Right forelimb (tissue), 1 donor: Measurements from ENCODE around the gene DSCAML1.

Experiments used
- DNase-seq: peaks from one replicate; pipeline ENCODE4 v3.0.0-alpha.2; 2018

The DSCAML1 gene

DNA sequence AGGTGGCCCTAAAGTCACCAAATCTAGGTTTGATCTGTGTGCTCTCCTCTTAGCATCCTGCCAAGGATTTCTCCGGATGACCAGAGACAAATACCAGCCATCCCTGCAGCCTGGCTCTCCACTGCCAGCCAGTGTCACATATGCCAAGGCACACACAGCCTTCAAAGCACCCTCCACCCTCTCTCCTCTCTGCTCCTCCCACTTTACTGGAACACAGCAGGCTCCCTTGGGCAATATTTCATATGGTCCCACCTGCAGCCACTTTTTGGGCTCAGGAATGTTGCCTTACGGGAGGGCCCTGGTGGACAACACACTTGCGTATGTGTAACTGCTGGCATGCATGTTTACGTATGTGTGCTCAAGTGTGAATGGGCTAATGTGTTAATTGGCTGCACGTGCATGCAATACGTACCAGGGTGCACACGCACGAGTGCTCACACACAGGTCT lies 285.5 kb downstream of the DSCAML1 start:
- no peak for DNase-seq

DNA sequence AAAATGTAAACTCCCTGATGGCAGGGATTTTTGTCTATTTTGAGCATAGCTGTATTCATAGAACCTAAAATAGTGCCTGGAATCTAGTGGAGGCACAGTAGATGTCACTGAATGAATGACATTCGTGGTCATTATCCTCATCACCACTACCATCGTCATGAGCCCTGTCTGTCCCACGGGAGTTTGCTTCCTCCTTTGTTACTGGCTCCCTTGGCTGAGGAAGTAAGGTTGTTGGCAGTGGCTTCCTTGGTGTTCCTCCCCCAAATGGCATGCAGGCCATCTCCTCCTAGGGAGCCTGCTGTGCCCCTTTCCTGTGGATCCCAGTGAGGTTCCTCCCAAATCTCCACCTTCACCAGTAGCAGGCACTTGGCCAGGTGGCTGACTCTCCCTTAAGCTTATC lies 286.4 kb downstream of the DSCAML1 start:
- no peak for DNase-seq

DNA sequence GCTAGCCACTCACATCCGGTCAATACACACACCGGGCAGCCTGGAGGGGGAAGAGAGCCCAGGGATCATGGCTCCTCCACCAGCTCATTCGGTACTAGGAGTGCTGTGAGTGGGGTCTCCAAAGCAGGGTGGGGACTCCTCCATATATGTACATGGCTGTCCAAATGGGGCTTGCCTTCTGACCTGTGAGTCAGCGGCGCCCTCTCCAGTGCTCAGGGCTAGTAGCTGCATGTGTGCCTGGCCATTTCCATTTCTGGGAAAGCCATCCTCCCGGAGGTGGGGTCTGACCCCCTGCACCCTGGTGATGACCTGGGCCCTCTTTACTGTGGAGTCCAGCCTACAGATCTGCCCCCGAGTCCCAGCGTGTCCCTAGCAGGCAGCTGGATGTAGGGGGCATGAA lies 287.5 kb downstream of the DSCAML1 start:
- no peak for DNase-seq

DNA sequence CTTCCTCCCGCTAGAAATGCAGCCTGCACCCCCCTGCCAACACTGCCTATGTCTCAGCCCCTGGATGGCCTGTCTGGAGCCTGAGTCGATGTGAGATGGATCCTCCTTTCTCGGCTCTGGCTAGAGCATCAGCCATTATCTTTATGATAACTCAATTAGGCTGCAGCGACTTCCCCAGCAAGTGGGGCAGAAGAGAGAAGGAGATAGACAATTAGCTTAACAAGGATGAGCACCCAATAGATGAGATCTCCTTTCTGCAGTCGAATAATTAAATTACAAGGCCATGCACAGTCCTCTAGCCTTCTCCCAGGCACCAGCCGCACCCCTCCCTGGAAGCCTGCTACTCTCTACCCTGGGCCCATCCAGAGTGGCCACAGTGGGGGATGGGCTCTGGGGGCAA lies 290.0 kb downstream of the DSCAML1 start:
- no peak for DNase-seq

DNA sequence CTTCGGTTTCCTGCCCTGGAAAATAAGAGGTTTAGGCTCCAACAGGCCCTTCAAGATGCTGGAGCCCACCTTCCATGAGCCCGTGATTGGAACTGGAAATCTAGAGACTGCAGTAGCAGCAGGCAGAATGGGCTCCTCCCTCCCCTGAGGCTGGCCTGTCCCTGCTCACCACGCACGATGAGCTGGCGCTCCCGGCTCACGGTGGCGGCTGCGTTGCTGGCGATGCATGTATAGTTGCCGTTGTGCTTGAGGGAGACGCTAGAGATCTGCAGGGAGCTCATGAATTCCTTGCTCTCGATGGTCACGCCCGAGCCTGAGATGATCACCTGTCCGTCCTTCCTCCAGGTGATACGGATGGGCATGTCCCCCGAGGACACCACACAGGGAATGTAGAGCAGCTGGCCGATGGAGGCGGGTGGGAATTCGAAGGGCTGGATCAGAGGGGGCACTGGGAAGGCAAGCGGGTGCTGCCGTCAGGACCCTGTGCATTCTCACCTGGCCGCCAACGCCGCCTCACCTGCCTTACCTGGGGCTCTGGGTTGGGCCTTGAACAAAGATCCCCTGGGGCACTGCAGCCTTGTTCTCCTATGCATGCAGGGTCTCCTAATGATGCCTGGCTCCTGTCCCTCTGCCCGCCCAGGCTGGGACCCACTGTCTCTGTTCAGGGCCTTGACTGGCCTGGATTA lies 291.6 kb downstream of the DSCAML1 start:
- DNase-seq: no peak

DNA sequence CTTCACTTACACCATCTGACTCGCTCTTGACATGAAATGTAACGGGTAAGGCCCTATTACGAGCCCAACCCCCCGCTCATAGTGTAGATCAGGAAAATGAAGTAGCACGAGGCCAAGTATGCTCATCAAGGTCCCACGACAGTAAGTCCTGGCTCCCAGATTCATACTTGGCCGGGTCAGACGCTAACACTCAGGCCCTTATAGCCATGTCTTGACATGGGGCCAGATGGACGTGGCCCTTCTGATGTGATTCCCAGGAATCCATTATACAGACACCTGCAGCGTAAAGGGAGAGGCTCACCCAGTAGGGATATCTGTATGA lies 294.3 kb downstream of the DSCAML1 start:
- no peak for DNase-seq

DNA sequence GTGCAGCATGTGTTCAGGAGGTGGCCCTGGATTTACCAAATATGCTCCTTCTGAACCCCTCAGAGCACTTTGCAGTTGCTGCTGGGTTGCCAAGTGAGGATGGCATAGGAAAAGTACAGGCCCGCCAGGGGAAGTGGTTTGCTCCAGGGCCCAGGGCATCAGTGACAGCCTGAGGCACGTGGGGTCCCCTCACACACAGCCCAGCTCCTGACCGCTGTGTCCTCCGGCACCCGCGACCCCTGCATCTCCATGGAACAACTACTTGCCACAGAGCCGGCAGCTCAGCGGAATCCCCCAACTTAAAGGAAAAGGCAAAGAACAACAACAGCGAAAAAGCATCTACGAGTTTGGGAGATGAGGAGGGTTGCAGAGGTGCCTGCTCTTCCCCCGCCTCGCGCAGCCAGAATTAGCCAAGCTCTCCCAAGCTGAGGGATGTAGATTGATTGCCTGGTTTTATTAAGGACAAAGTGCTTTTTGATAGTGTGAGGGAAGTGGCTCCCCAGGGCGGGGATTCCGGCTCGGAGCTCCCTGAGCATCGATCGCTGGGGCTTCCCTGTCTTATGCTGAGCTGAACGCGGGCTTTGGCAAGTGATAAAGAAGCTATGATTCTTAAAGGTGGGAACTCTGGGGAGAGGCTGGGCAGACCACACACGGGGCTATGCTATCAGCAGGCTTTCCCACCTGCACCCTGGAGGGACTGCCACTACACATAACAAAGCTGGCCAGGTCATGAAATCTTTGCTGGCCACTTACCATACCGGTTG lies 294.8 kb downstream of the DSCAML1 start:
- DNase-seq: no peak

DNA sequence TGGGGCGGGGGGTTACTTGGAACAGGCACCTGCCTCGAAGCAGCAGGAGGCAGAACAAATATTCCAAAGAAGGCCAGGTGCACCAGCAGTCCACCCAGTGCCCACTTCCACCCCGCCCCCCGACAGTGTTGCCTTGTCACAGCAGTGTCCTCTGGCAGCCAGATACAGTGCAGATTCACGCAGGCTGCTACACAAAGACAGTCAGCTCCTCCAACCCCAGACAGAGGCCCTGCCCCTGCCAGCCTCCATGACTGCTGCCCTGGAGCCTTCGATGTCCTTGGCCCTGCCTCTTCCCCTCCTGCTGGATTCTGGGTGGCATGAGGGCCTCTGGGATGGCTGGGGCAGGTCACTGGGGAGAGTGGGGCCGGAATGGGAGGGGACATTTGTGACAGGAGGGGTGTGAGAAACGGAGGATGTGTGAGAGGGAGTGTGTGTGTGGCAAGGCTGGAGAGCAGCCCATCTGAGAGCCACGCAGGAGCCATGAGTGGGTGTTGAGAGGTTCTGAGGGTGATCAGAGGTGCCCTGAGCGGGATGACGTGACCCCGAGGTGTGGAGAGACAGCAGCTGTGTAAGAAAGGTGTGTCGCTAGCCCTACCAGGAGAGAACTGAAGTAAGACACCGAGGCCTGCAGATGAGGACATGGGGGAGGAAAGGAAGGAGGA lies 295.6 kb downstream of the DSCAML1 start:
- no peak for DNase-seq

DNA sequence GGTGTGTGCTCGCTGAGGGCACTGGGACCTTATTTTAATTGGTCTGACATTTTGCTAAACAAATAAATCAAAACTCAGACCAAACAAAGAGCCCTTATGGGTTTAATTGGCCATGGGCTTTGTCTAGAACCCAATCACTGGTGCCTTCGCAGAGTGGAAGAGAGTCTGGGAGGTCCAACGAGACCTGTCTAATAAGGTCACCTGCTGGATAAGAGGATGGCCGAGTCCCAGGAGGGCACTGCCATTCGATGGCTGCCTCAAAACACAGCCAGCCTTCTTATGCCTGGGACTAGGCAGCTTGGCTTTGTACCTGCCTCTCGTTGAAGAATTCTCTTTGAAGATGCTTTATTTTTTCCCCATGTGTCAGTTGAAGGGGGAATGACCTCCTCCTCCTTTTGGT lies 298.2 kb downstream of the DSCAML1 start:
- no peak for DNase-seq

DNA sequence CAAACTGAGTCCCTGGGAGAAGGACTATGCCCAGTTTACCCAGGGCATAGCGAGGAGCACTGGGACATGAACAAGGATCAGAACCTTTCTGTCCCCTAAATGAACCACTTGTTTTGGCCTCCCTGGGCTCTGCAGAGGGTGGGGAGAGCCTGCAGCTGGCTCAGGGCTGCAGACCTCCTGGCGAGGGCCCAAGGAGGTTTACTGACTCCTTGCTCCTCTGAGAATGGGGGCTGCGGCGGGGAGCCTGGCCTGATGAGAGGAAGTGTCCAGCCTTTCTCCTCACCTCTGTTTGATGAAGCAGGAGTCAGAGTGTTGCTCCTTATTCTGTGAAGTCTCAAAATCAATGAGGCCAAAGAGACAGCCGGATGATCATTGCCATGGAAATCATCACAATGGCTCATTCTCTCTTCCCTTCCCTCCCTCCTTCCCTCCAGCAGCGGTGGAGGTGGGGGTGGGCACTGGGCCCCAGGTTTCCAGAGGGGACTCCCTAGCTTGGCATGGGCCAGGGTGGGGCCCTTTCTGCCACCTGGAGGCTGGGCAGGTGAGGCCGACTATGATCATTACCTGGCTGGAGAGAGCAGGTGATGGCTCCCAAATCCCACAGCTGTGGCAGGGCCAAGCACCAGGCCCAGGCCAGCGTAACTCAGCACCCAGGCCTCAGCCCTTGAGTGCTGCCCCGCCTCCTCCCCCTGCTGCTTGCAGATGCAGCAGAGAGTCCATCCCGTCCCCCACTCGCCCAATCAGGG lies 299.6 kb downstream of the DSCAML1 start:
- no peak for DNase-seq

DNA sequence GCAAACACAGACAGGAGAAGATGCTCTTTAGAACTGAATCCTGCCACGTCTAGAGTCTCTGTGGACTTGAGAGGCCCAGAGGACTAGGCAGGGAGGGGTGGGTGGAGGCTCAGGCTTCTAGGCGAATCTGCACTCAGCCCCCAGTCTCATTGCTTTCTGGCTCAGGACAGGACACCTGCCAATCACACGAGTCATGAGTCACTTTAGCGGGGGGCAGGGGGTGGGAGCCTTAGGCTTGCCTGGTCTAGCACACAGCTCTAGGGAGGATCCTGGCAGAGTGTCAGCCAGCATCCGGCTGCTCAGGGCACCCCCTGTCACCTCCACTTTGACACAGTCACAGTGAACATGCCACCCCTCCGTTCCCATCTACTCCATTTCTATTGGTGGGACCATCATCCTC lies 301.7 kb downstream of the DSCAML1 start:
- DNase-seq: no peak

DNA sequence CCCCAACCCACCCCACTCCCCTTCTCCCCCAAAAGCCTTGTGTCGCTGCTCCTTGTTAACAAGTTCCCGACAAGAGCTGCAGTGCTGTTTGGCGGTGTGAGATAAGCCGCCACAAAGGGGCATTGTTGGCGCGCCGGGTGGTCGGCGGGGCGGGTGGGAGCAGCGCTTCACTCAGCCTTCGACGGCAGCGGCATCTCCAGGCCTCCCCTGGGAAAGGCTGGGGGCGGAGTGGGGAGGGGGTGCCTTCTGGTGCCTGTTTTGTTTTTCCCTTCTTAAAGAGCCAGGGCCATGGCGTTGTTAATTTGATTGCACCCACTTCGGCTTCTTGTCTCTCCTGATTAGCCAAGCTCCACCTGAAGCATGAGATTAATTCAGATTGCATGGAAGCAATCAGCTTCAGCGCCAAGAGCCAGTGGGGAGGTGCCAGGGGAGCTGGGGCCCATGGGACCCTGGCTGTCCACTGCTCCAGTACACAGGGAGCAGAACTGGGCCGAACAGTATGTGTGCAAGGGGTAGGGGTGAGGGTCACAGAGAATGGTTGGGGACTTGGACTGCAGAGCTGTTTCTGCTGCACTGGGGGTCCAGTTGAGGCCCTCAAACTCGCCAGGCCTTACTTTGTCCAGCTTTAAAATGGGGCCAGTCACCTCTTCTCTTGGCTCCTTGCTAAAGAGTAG lies 304.3 kb downstream of the DSCAML1 start:
- DNase-seq: no peak

DNA sequence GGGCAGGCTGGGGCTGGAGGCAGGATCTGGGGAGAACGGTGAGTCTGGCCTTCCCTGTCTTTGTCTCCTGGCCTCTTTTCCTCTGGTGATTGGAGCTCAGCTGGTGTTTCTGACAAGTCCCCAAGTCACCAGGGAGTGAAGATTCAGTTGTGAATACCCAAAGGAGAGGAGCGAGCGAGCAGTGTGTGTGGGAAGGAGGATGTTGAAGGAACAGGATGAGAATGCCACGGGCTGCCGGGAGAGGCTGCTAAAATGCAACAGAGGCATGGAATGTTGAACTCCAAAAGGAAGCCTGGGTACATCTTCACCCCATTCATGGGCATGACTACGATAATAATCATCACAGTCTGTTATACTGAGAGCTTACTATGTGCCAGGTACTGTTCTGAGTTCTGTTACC lies 306.1 kb downstream of the DSCAML1 start:
- no peak for DNase-seq

DNA sequence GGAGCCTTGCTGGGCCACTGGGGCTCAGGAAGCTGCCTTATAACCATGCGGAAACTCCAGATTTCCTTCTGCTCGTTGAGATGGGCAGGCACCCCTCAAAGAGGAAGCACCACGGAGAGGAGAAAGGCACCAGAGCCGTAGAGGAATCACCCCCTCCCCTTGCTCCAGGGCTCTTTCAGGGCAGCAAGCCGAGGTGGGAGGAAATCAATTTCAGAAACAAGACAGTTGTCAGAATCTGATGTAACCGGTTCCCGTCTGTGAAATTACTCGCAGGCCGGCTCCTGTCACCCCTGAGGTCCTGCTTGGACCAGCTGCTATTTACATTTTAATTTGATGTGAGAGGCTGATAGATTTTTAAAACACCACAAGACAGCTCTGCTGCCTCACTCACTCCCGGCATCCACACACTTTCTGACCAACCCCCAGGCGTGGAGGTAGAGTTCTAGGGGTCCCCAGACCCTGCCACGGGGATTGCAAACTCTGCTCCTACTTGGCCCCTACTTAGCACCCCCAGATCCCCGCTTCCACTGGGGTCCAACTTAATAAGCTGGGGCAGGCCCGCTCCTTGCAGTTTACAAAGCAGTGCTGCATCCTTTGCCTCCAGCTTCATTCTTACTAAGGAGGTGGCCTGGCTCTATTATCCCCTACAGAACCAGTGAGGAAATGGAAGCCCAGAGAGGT lies 306.9 kb downstream of the DSCAML1 start:
- DNase-seq: no peak

DNA sequence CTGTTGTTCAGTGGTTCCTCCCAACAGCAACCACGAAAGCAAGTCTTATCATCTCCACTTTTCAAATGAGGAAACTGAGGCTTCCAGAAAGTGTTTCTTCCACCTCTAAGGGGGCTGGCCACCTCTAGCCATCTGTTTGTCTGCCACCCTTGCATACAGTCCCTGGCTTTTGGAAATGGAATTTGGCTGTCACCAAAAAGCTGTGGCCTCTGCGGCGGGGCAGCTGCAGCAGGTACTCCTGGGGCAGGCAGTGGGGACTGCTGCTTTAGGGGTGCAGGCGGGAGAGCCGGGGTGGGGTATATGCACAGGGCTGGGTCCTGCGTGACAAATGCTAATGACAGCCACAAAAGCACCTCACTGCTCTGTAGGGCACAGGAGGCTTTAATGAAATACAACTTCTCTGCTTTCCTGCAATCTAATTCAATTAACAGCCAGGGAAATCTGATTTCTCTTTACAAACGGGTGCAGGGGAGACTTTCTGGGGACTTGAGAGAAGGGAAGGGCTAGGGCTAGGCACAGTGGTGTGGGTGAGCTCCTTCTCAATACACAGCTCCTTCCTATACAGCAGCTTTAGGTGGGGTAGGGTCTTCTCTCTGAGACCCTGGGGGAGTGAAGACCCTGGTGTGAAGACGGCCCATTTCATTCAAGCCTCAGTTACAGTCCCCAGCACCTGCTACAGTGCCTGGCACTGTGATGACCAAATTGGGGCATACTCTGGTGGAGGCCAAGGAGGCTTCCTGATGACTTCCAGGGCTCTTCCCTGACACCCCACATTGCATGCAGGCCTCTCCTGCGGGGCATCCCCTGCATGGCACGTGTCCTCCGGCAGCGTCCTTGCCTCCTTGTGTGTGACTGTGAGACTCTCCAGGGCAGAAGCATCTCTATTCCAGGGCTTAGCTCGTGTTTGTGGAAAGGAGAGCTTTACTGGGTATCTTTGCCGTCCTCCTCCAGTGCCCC lies 307.7 kb downstream of the DSCAML1 start:
- DNase-seq: no peak

DNA sequence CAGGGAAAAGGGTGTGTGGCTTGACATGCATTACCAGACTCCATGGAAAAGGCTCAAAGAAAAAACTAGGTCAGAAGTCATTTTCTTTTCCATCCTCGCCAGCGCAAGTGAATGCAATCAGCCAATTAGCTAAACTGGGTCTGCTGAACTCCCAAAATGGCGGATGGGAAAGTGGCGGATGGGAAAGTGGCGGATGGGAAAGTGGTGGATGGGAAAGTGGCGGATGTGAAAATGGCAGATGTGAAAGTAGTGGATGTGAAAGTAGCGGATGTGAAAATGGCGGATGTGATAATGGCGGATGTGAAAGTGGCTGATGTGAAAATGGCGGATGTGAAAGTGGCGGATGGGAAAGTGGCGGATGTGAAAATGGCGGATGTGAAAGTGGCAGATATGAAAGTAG lies 311.0 kb downstream of the DSCAML1 start:
- DNase-seq: no peak

DNA sequence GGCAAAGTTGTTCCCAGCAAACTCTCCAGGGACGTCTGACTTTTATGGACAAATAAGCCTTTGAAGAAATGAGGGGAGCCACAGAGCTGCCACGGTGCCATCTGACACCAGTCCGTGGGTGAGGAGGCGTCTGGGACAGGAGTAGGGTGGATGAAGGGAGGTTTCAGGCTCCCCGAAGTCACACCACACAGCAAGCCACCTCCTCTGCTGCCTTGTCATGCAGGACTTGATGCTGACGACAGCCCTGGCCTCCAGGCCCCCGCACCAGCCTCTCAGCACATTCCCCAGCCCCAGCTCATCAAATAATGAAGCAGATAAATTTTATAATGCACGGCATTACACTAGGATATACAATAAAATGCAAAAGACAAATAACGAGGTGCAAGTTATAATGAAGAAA lies 312.9 kb downstream of the DSCAML1 start:
- DNase-seq: no peak

DNA sequence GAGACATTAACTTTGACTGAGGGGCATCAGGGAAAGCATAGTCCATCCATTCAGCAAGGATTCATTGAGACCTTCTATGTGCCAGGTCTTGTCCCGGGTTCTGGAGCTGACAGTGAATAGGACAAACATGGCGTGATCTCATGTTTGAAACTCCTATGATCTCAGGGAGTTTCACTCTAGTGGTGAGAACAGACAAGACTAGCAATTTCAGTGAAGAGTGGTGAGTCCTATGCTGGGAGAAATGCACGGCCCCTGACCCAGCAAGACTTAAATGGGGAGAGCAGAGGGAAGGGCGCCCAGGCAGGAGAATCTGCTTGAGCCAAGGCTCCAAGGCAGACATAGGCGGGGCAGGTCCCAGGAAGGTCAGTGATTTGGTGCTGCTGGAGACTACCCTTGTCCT lies 313.6 kb downstream of the DSCAML1 start:
- DNase-seq: no peak

DNA sequence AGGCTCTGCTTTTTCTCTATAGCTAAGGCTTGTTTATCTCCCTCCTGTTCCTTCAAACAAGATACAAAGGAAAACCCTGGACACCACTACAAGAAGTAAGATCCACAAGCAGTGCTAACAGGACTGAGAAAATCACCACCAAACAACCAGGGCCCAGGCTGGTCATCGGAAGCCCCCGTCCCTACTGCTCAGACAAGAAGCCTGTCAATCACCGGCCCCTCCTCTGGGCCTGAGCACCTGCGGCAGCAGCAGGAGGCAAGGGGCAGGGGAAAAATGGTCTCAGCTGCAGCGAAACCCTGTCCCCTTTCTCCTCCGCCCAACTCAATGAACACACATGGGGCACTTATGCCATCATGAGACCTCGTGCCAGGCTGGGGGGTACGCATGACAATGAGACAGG lies 314.1 kb downstream of the DSCAML1 start:
- DNase-seq: no peak

DNA sequence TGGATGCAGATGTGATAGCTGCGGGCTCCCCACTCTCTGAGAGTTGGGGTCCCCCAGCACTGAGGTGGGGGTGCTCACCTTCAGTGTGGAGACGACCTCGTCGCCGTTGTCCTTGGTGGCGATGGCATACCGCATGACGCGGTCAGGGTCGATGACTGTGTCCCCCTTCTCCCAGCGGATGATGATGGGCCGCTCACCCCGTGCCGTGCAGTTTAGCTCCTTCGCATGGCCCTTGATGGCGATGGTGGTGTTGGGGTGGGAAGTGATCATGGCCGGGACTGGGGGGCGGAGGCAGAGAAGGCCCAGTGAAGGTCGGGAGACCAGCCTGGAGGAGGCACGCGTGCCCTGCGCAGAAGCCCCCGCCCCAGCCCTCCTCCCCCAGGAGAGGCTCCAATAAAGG lies 315.1 kb downstream of the DSCAML1 start:
- DNase-seq: no peak

DNA sequence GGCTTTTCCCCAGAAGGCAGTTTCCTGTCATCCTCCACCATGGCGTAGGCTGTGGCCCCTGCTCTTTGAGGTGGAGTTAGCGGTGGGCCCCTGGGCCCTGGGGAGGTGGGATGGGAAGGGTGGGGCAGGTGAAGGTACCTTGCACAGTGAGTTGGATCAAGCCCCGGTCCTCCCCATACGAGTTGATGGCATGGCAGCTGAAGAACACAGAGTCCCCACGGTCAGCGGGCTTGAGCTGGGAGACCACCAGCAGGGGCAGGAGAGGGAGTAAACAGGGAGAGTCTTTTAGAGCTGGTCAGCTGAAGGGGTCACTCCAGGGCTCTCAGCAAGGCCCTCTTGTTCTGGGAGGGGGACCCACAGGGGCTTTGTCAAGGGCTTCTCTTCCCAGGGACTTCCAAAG lies 316.0 kb downstream of the DSCAML1 start:
- no peak for DNase-seq
